H9 (cell line): ENCODE measurements around the gene FYCO1. TPM values are rescaled to one million over a fixed set of nuclear protein-coding genes. Genes with fewer than 3 reads are reported as not detected.

Source experiments
- DNase-seq: peaks from one replicate; pipeline ENCODE4 v3.0.0-alpha.2; 2017
- H2AFZ ChIP-seq: one replicate; pipeline ENCODE4 v1.6.1; 2013; ENCODE audit warnings: mild to moderate bottlenecking, low read length, control low read depth, moderate library complexity
- H2AK5ac ChIP-seq: 2 replicates; pipeline ENCODE4 v1.6.1; 2013; ENCODE audit warnings: low read length, control low read depth, mixed read lengths; ENCODE audit not compliant: insufficient read length
- H2BK120ac ChIP-seq: one replicate; pipeline ENCODE4 v1.6.1; 2013; ENCODE audit warnings: low read depth, mild to moderate bottlenecking, low read length, control low read depth, inconsistent platforms; ENCODE audit not compliant: poor library complexity, severe bottlenecking
- H2BK12ac ChIP-seq: 2 replicates; pipeline ENCODE4 v1.6.1; 2013; ENCODE audit warnings: low read length, control low read depth, mixed read lengths, low read depth; ENCODE audit not compliant: insufficient read length
- H2BK15ac ChIP-seq: 2 replicates; pipeline ENCODE4 v1.6.1; 2013; ENCODE audit warnings: low read depth, low read length, control low read depth
- H2BK20ac ChIP-seq: one replicate; pipeline ENCODE4 v1.6.1; 2013; ENCODE audit warnings: low read depth, mild to moderate bottlenecking, low read length, control low read depth, inconsistent platforms; ENCODE audit not compliant: poor library complexity, severe bottlenecking
- H2BK5ac ChIP-seq: 2 replicates; pipeline ENCODE4 v1.6.1; 2013; ENCODE audit warnings: low read length, control low read depth, mixed read lengths; ENCODE audit not compliant: insufficient read length
- H3K14ac ChIP-seq: 2 replicates; pipeline ENCODE4 v1.6.1; 2013; ENCODE audit warnings: low read length, control low read depth; ENCODE audit not compliant: insufficient read depth
- H3K18ac ChIP-seq: 2 replicates; pipeline ENCODE4 v1.6.1; 2013; ENCODE audit warnings: low read depth, mild to moderate bottlenecking, mixed read lengths, low read length, control low read depth; ENCODE audit not compliant: insufficient read length
- H3K23ac ChIP-seq: 2 replicates; pipeline ENCODE4 v1.6.1; 2013; ENCODE audit warnings: low read length, control low read depth, mixed read lengths, low read depth; ENCODE audit not compliant: insufficient read length
- H3K23me2 ChIP-seq: 2 replicates; pipeline ENCODE4 v1.6.1; 2013; ENCODE audit warnings: low read depth, mild to moderate bottlenecking, mixed read lengths, low read length, control low read depth; ENCODE audit not compliant: insufficient read length, poor library complexity, severe bottlenecking
- H3K27ac ChIP-seq: 2 replicates; pipeline ENCODE4 v1.5.1; 2013; ENCODE audit warnings: low read length, control low read depth, mixed read lengths, low read depth; ENCODE audit not compliant: insufficient read length
- H3K27me3 ChIP-seq: 2 replicates; pipeline ENCODE4 v1.6.1; 2013; ENCODE audit warnings: low read length, control low read depth, inconsistent platforms; ENCODE audit not compliant: insufficient read depth
- H3K4ac ChIP-seq: 2 replicates; pipeline ENCODE4 v1.6.1; 2013; ENCODE audit warnings: low read depth, mild to moderate bottlenecking, control low read depth, inconsistent platforms, low read length, moderate library complexity
- H3K4me1 ChIP-seq: 2 replicates; pipeline ENCODE4 v1.6.1; 2013; ENCODE audit warnings: low read length, control low read depth, inconsistent platforms; ENCODE audit not compliant: insufficient read depth
- H3K4me2 ChIP-seq: 2 replicates; pipeline ENCODE4 v1.6.1; 2013; ENCODE audit warnings: low read length, control low read depth, mixed read lengths; ENCODE audit not compliant: insufficient read length, insufficient read depth
- H3K56ac ChIP-seq: 2 replicates; pipeline ENCODE4 v1.6.1; 2013; ENCODE audit warnings: low read depth, mild to moderate bottlenecking, mixed read lengths, low read length, control low read depth; ENCODE audit not compliant: insufficient read length
- H3K79me1 ChIP-seq: 2 replicates; pipeline ENCODE4 v1.6.1; 2013; ENCODE audit warnings: low read depth, mild to moderate bottlenecking, moderate library complexity, low read length, control low read depth, inconsistent platforms; ENCODE audit not compliant: insufficient read depth, poor library complexity, severe bottlenecking
- H3K79me2 ChIP-seq: 2 replicates; pipeline ENCODE4 v1.6.1; 2013; ENCODE audit warnings: low read length, control low read depth, inconsistent platforms; ENCODE audit not compliant: insufficient read depth
- H3K9ac ChIP-seq: 2 replicates; pipeline ENCODE4 v1.6.1; 2013; ENCODE audit warnings: low read length, control low read depth, mixed read lengths; ENCODE audit not compliant: insufficient read length; ENCODE audit errors: extremely low read depth
- H3K9me3 ChIP-seq: one replicate; pipeline ENCODE4 v1.6.1; 2013; ENCODE audit warnings: low read depth, low read length, inconsistent platforms; ENCODE audit not compliant: control insufficient read depth
- H3T11ph ChIP-seq: one replicate; pipeline ENCODE4 v1.6.1; 2013; ENCODE audit warnings: mild to moderate bottlenecking, low read length, control low read depth, inconsistent platforms
- H4K20me1 ChIP-seq: one replicate; pipeline ENCODE4 v1.6.1; 2013; ENCODE audit not compliant: control insufficient read depth, insufficient read length, insufficient read depth
- H4K5ac ChIP-seq: 2 replicates; pipeline ENCODE4 v1.6.1; 2013; ENCODE audit warnings: low read depth, mild to moderate bottlenecking, mixed read lengths, low read length, control low read depth; ENCODE audit not compliant: insufficient read length
- H4K8ac ChIP-seq: replicated peaks from 2 replicates; pipeline ENCODE4 v1.6.1; 2013; ENCODE audit warnings: low read length, control low read depth, mixed read lengths, low read depth; ENCODE audit not compliant: insufficient read length
- H4K91ac ChIP-seq: 2 replicates; pipeline ENCODE4 v1.6.1; 2013; ENCODE audit warnings: low read depth, mild to moderate bottlenecking, moderate library complexity, mixed read lengths, low read length, control low read depth; ENCODE audit not compliant: insufficient read length
- H3K27ac Mint-ChIP-seq, 3 experiments: 2 replicates in 2 of 3; 3 replicates in 1 of 3; pipeline ENCODE4 v1.8.0; 2020 to 2021; ENCODE audit warnings: mixed read lengths in 3 of 3, mild to moderate bottlenecking in 1 of 3, moderate library complexity in 1 of 3
- H3K27me3 Mint-ChIP-seq: 2 replicates; pipeline ENCODE4 v1.8.0; 2021; ENCODE audit warnings: low read depth, mild to moderate bottlenecking, moderate library complexity, mixed read lengths
- H3K36me3 Mint-ChIP-seq, 3 experiments: 2 replicates in 2 of 3; 3 replicates in 1 of 3; pipeline ENCODE4 v1.8.0; 2020 to 2021; ENCODE audit warnings: low read depth in 3 of 3, mixed read lengths in 3 of 3; ENCODE audit not compliant: insufficient read depth in 1 of 3
- H3K4me1 Mint-ChIP-seq, 2 experiments: 2 replicates each; pipeline ENCODE4 v1.8.0; 2020; ENCODE audit warnings: mixed read lengths in 2 of 2
- H3K4me3 Mint-ChIP-seq, 2 experiments: 2 replicates in 1 of 2; 3 replicates in 1 of 2; pipeline ENCODE4 v1.8.0; 2020 to 2021; ENCODE audit warnings: mild to moderate bottlenecking in 2 of 2, mixed read lengths in 2 of 2, moderate library complexity in 1 of 2
- H3K9me3 Mint-ChIP-seq, 2 experiments: 2 replicates in 1 of 2; 3 replicates in 1 of 2; pipeline ENCODE4 v1.8.0; 2020; ENCODE audit warnings: mild to moderate bottlenecking in 2 of 2, mixed read lengths in 2 of 2, moderate library complexity in 1 of 2
- WGBS: extraction: QIAGEN DNeasy Blood & Tissue Kit; methylation state at CpG from one replicate; pipeline ENCODE4 v1.1.7; 2013; ENCODE audit warnings: missing lambda C conversion rate, low lambda C conversion rate, mixed read lengths; ENCODE audit not compliant: insufficient read length; ENCODE audit errors: extremely low coverage; 5-methylcytosine and 5-hydroxymethylcytosine counted together
- total RNA-seq: library from RNA; stranded (reverse); gene quantifications from 2 replicates; pipeline ENCODE4 v1.2.1, GENCODE V29; 2021
- TF ChIP-seq, protein P1 (sequence below): fragments of 200-600 bp; sonication (generic); conservative IDR thresholded peaks from 3 replicates; pipeline ENCODE4 v1.8.0; 2021; ENCODE audit warnings: antibody characterized with exemption, mild to moderate bottlenecking

The FYCO1 gene
- total RNA-seq, 1 experiment from 2014 or later, result 10.4 TPM

DNA sequence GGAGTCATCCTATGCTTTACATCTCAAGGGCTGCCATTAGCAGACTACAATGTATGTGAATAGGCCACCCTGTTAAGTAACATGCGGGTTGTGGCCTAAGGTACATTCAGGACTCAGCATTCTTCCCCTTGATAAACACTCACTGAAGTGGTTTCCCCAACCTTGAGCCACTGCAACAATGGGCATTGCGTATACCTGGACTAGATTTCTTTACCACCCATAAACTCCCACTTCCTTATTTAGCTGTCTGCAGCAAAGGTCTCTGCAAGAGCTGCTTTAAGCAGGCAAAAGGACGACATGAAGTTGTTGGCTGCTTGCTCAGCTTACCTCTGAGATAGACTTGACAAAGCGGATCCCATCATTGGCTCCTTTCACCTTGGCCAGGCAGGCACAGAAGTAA is 16.2 kb downstream of the FYCO1 start:
- no peak overlapping the region for H3K9ac ChIP-seq
- Mint-ChIP-seq H3K4me3 (no peak overlapping the region), H3K9me3 (no peaks in the 10 kb centered on the region), H3K27ac (no peak overlapping the region), H3K4me1 (no peaks in the 10 kb centered on the region), H3K36me3 (peaks cover 14 to 81% (median 68%) of the 10 kb centered on the region in 3 experiments; a peak in 6 of 7 replicates), H3K27me3 (no peaks in the 10 kb centered on the region)
- H3K18ac ChIP-seq, result no peak overlapping the region
- H3K56ac ChIP-seq, result no peak overlapping the region
- H3K9me3 ChIP-seq, result no peaks in the 10 kb centered on the region
- H4K8ac ChIP-seq, result no peak overlapping the region
- H3K23ac ChIP-seq, result no peak overlapping the region
- H3K79me1 ChIP-seq, result no peaks in the 10 kb centered on the region
- no peaks in the 10 kb centered on the region for H3K27me3 ChIP-seq
- H3K4me2 ChIP-seq, result no peak overlapping the region
- no peak overlapping the region for H2BK20ac ChIP-seq
- H3K14ac ChIP-seq, result no peak overlapping the region
- no peak overlapping the region for H2BK15ac ChIP-seq
- H3K79me2 ChIP-seq, result no peaks in the 10 kb centered on the region; the same call in 1 of the 2 replicates
- no peak overlapping the region for H2AFZ ChIP-seq
- TF ChIP-seq, protein P1, sequence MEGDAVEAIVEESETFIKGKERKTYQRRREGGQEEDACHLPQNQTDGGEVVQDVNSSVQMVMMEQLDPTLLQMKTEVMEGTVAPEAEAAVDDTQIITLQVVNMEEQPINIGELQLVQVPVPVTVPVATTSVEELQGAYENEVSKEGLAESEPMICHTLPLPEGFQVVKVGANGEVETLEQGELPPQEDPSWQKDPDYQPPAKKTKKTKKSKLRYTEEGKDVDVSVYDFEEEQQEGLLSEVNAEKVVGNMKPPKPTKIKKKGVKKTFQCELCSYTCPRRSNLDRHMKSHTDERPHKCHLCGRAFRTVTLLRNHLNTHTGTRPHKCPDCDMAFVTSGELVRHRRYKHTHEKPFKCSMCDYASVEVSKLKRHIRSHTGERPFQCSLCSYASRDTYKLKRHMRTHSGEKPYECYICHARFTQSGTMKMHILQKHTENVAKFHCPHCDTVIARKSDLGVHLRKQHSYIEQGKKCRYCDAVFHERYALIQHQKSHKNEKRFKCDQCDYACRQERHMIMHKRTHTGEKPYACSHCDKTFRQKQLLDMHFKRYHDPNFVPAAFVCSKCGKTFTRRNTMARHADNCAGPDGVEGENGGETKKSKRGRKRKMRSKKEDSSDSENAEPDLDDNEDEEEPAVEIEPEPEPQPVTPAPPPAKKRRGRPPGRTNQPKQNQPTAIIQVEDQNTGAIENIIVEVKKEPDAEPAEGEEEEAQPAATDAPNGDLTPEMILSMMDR, result no peak
- H3K4ac ChIP-seq, result no peak overlapping the region
- H4K5ac ChIP-seq, result no peak overlapping the region
- H4K91ac ChIP-seq, result no peak overlapping the region
- H4K20me1 ChIP-seq, result peaks cover 3% of the 10 kb centered on the region
- DNase-seq, result no peak
- H3K27ac ChIP-seq, result no peak overlapping the region
- H3K23me2 ChIP-seq, result no peaks in the 10 kb centered on the region
- H2BK120ac ChIP-seq, result no peak overlapping the region
- H2BK5ac ChIP-seq, result no peak overlapping the region
- H2BK12ac ChIP-seq, result no peak overlapping the region
- no peak overlapping the region for H2AK5ac ChIP-seq
- no peaks in the 10 kb centered on the region for H3K4me1 ChIP-seq
- no CpG with 5 or more reads among the region's 4 CpGs for WGBS
- no peak overlapping the region for H3T11ph ChIP-seq
